Spleen (tissue), 11 donors: Measurements from ENCODE around the gene RPL23. TPM values are rescaled to one million over a fixed set of nuclear protein-coding genes. Genes with fewer than 3 reads are reported as not detected.

Experiments used
- DNase-seq: peaks from one replicate; pipeline ENCODE4 v3.0.0-alpha.2; 2020
- H3K27ac ChIP-seq, 8 donors: fragments of 200-600 bp; sonication (generic) in 7 of 8; 1 replicate in 4 of 8; 2 replicates in 4 of 8; pipeline versions ENCODE4 v1.5.0 to v1.8.0; 2016 to 2021; ENCODE audit warnings: inconsistent platforms in 4 of 8, mild to moderate bottlenecking in 4 of 8, moderate library complexity in 1 of 8
- H3K27me3 ChIP-seq, 7 donors: fragments of 200-600 bp; sonication (generic) in 6 of 7; replicated peaks in 1 of 7; 1 replicate in 4 of 7; 2 replicates in 3 of 7; pipeline versions ENCODE4 v1.5.0 to v1.8.0; 2016 to 2021; ENCODE audit warnings: inconsistent platforms in 3 of 7, mild to moderate bottlenecking in 1 of 7
- H3K36me3 ChIP-seq, 6 donors: fragments of 200-600 bp; sonication (generic) in 5 of 6; 1 replicate in 4 of 6; 2 replicates in 2 of 6; pipeline versions ENCODE4 v1.5.0 to v1.8.0; 2016 to 2021; ENCODE audit warnings: inconsistent platforms in 2 of 6
- H3K4me1 ChIP-seq, 6 donors: fragments of 200-600 bp; sonication (generic) in 5 of 6; 1 replicate in 3 of 6; 2 replicates in 3 of 6; pipeline versions ENCODE4 v1.5.0 to v1.8.0; 2016 to 2021; ENCODE audit warnings: inconsistent platforms in 3 of 6
- H3K4me3 ChIP-seq, 8 donors: fragments of 200-600 bp; sonication (generic) in 7 of 8; 1 replicate in 4 of 8; 2 replicates in 4 of 8; pipeline versions ENCODE4 v1.5.0 to v1.8.0; 2016 to 2021; ENCODE audit warnings: inconsistent platforms in 4 of 8, mild to moderate bottlenecking in 4 of 8, moderate library complexity in 2 of 8
- H3K9me3 ChIP-seq, 8 donors: fragments of 200-600 bp; sonication (generic) in 7 of 8; 1 replicate in 4 of 8; 2 replicates in 4 of 8; pipeline versions ENCODE4 v1.5.0 to v1.8.0; 2016 to 2021; ENCODE audit warnings: inconsistent platforms in 4 of 8
- POLR2AphosphoS5 ChIP-seq, 3 donors: sonication (generic); formaldehyde crosslinking; IDR thresholded peaks; one replicate each; pipeline ENCODE4 v1.5.1; 2017; ENCODE audit warnings: antibody characterized with exemption in 3 of 3
- WGBS, 5 donors: extraction: QIAGEN DNeasy Blood & Tissue Kit in 3 of 5; methylation state at CpG; one replicate each; pipeline versions ENCODE4 v1.1.5 to v1.1.7; 2013 to 2018; 5-methylcytosine and 5-hydroxymethylcytosine counted together
- intact Hi-C: fragments of 100-400 bp; cut with DNase I; formaldehyde crosslinking; loops from one replicate; pipeline ENCODE4 v1.15.0; 2023; ENCODE audit warnings: low total_unique reads
- microRNA-seq, 3 donors: library from miRNA; unstranded; fragments of <30 nt; microRNA quantifications; one replicate each; pipeline versions ENCODE4 to v1.1.0, GENCODE V29; 2019 to 2020
- polyA plus RNA-seq, 3 donors: library from polyadenylated mRNA; stranded (reverse); fragments of 200-250 nt; gene quantifications; one replicate each; pipeline ENCODE4 v1.2.1, GENCODE V29; 2013
- small RNA-seq, 4 donors: library from RNA; depleted of rRNA; stranded (forward); fragments of <200 nt; gene quantifications; one replicate each; pipeline ENCODE3, GENCODE V24; 2016
- total RNA-seq, 7 donors: library from RNA; depleted of rRNA in 3 of 7; stranded (reverse); fragments of >200 nt in 3 of 7; fragmentation: NEBNext Ultra II Directional in 4 of 7; extraction: Animal tissue kit (Norgen Biotek cat#: 25700) in 4 of 7; gene quantifications; one replicate each; pipeline versions ENCODE4 v1.1.0 to v1.2.1, GENCODE V29; 2016 to 2021
- TF ChIP-seq, protein P1 (sequence below), 11 experiments: fragments of 200-600 bp in 7 of 11; fragments of 450-650 bp in 4 of 11; sonication (generic) in 4 of 11; IDR thresholded peaks in 8 of 11; conservative IDR thresholded peaks in 3 of 11; 1 replicate in 7 of 11; 2 replicates in 4 of 11; pipeline versions ENCODE4 v1.4.0 to v1.8.0; 2016 to 2021; ENCODE audit warnings: antibody characterized with exemption in 11 of 11, inconsistent platforms in 4 of 11, mild to moderate bottlenecking in 1 of 11
- donor health status: healthy with polysubstance abuse.
- donor health status: DM: no; HTN: no; CAD: no; lungs with moderate emphysema.
- donor health status: DM: no; HTN: no; CAD: no.
- donor health status: Bipolar disorder and iron deficiency.
- donor health status: healthy.
- donor health status: DM: no; HTN: no; CAD: no.
- donor health status: DM: yes; HTN: yes; CAD: no.

The RPL23 gene
- total and polyA plus RNA-seq, 10 donors: 1,006 to 6,883 (median 1,760) TPM

- peaks cover 0 to 51% (median 30%) of the 10 kb centered on the region in 6 donors for H3K36me3 ChIP-seq
- H3K27me3 ChIP-seq: no peaks in the 10 kb centered on the region
- H3K4me3 ChIP-seq: peak overlapping the region; percentile 86 to 96 (median 92)
- intact Hi-C loops: no loop called here
- H3K9me3 ChIP-seq: no peaks in the 10 kb centered on the region
- WGBS, 5 donors: 0 to 2% (median 0%) methylated on average over 7 to 53 of the region's 53 CpGs
- peak; percentile 91 for DNase-seq
- H3K27ac ChIP-seq: peak overlapping the region; percentile 96 to 100 (median 99)
- H3K4me1 ChIP-seq: peaks cover 15 to 60% (median 40%) of the 10 kb centered on the region in 6 donors
- TF ChIP-seq, protein P1, sequence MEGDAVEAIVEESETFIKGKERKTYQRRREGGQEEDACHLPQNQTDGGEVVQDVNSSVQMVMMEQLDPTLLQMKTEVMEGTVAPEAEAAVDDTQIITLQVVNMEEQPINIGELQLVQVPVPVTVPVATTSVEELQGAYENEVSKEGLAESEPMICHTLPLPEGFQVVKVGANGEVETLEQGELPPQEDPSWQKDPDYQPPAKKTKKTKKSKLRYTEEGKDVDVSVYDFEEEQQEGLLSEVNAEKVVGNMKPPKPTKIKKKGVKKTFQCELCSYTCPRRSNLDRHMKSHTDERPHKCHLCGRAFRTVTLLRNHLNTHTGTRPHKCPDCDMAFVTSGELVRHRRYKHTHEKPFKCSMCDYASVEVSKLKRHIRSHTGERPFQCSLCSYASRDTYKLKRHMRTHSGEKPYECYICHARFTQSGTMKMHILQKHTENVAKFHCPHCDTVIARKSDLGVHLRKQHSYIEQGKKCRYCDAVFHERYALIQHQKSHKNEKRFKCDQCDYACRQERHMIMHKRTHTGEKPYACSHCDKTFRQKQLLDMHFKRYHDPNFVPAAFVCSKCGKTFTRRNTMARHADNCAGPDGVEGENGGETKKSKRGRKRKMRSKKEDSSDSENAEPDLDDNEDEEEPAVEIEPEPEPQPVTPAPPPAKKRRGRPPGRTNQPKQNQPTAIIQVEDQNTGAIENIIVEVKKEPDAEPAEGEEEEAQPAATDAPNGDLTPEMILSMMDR (IDR thresholded peaks at IDR 0.05 in 8 of 11, conservative IDR thresholded peaks at IDR 0.05 in 3 of 11): no peak
- TF ChIP-seq POLR2AphosphoS5 (IDR thresholded peaks at IDR 0.05): peak; percentile 55 to 82 (median 82)
Observed at GRCh38 chr17:38798614-38799500, 54.7 kb downstream of the RPL23 start.

Small RNA genes within 50 kb of the gene (microRNA-seq; reads per million reads assigned to microRNA genes)
- gene MIR4727: 0.36 to 1.4 (median 0.57) reads per million in 3 donors

Small RNA genes within 50 kb of the gene (small RNA-seq; reads per million reads assigned to genes)
- gene MIR4727 (0 to 0.08 (median 0) reads per million in 4 donors), gene SNORA21 (0 reads per million in 4 donors), gene SNORA21B (0 reads per million in 4 donors)

Other genes with a start within 250 kb of the RPL23 start
- gene SRCIN1, start 247.8 kb downstream of the RPL23 start, total RNA-seq: 1 to 10 TPM in 4 of 7 donors, under 1 TPM in 3; 0.32 to 3.5 (median 2.1) TPM
- 1 to 10 TPM in 1 of 3 donors, under 1 TPM in 2; 0.41 to 2.5 (median 0.98) TPM for gene SRCIN1, start 247.8 kb downstream of the RPL23 start, polyA plus RNA-seq
- gene EPOP, start 178.8 kb downstream of the RPL23 start, total RNA-seq: 1 to 10 TPM in 6 of 7 donors, under 1 TPM in 1; 0.51 to 6.4 (median 2.2) TPM
- 1 to 10 TPM; 1.5 to 3.5 (median 3.1) TPM for gene EPOP, start 178.8 kb downstream of the RPL23 start, polyA plus RNA-seq
- 100 to 1,000 TPM; 112 to 244 (median 183) TPM for gene MLLT6, start 148.4 kb downstream of the RPL23 start, total RNA-seq
- gene MLLT6, start 148.4 kb downstream of the RPL23 start, polyA plus RNA-seq: 100 to 1,000 TPM in 1 of 3 donors, 10 to 100 TPM in 2; 27.3 to 124 (median 35.5) TPM
- gene CISD3, start 123.4 kb downstream of the RPL23 start, total RNA-seq: 10 to 100 TPM in 4 of 7 donors, 1 to 10 TPM in 3; 4.9 to 22.2 (median 11.5) TPM
- 10 to 100 TPM; 11.2 to 27.5 (median 24.0) TPM for gene CISD3, start 123.4 kb downstream of the RPL23 start, polyA plus RNA-seq
- gene PCGF2, start 105.4 kb downstream of the RPL23 start, total RNA-seq: 10 to 100 TPM; 13.1 to 57.6 (median 25.7) TPM
- gene PCGF2, start 105.4 kb downstream of the RPL23 start, polyA plus RNA-seq: 10 to 100 TPM; 13.7 to 28.5 (median 25.7) TPM
- gene PSMB3, start 101.0 kb downstream of the RPL23 start, total RNA-seq: 100 to 1,000 TPM; 119 to 182 (median 162) TPM
- gene PSMB3, start 101.0 kb downstream of the RPL23 start, polyA plus RNA-seq: 100 to 1,000 TPM; 199 to 235 (median 214) TPM
- 10 to 100 TPM; 30.9 to 48.4 (median 42.9) TPM for gene PIP4K2B, start 54.2 kb downstream of the RPL23 start, total RNA-seq
- gene PIP4K2B, start 54.2 kb downstream of the RPL23 start, polyA plus RNA-seq: 10 to 100 TPM; 11.4 to 21.3 (median 12.2) TPM
- gene CWC25, start 28.4 kb downstream of the RPL23 start, total RNA-seq: 10 to 100 TPM; 23.6 to 32.8 (median 28.3) TPM
- gene CWC25, start 28.4 kb downstream of the RPL23 start, polyA plus RNA-seq: 10 to 100 TPM; 14.7 to 26.7 (median 25.1) TPM
- gene LASP1, start 16.3 kb upstream of the RPL23 start, total RNA-seq: 100 to 1,000 TPM; 117 to 196 (median 154) TPM
- 10 to 100 TPM; 38.8 to 84.3 (median 45.6) TPM for gene LASP1, start 16.3 kb upstream of the RPL23 start, polyA plus RNA-seq
- not detected for gene FBXO47, start 113.7 kb upstream of the RPL23 start, total RNA-seq
- gene FBXO47, start 113.7 kb upstream of the RPL23 start, polyA plus RNA-seq: under 1 TPM in 1 of 3 donors, not detected in 2; 0.06 TPM